Posterior cingulate gyrus (tissue), 11 donors: ENCODE data around the gene ST6GALNAC6.
A peak's percentile ranks its signal among the peaks of the same experiment; 100 is the strongest.

Experiments
- DNase-seq, 10 donors: peaks; one replicate each; pipeline versions ENCODE4 v3.0.0 to v3.0.0-alpha.2; 2020 to 2021; ENCODE audit warnings: mixed read lengths in 3 of 10
- intact Hi-C: fragments of 100-400 bp; cut with DNase I; formaldehyde crosslinking; loops from one replicate; pipeline ENCODE4 v1.15.1; 2023

ST6GALNAC6 gene

DNA sequence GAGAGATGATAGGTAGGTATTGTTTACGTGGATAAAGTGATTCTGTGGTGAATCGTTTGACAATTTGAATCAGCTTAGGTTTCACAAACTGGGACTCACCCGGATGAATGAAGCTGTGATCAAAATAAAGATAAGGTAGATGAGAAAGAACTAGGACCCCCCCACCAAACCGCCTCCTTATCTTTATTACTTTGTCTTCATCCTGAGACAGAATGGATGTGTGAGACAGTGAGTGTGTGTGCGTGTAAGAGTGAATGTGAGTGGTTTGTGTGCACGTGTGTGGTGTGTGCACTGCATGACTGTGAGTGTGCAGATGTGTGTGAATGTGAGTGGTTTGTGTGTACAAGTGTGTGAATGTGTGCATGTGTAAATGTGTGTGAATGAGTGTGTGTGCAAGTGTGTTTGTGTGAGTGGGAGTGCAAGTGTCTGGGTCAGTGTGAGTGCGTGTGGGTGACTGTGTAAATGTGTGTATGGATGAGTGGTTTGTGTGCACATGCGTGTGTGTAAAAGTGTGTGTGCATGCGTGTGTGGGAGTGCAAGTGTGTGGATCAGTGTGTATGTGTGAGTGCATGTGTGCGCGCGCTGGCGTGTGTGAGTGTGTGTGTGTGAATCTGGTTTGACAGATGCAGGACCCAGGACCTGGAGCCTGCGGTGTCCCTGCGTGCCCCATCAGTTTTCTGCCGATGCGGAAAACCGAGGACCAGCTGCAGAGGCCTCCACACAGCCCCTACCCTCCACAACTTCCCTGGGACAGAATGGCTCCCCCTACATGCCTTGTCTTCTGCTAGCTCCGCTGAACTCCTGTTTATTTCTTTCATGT lies 33.5 kb downstream of the ST6GALNAC6 start:
- DNase-seq = peak in 1 of 10 donors; percentile 78
- intact Hi-C loops = no loop called here

DNA sequence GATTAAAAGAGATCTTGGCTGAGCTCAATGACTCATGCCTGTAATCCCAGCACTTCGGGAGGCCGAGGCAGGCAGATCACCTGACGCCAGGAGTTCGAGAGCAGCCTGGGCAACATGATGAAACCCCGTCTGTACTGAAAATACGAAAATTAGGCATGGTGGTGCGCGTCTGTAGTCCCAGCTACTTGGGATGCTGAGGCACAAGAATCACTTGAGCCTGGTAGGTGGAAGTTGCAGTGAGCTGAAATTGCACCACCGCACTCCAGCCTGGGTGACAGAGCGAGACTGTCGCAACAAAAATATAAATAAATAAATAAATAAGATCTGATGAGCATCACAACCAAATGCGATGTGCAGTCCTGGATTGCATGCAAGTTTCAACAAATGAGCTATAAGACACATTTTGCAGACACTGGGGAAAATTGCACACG lies 36.2 kb downstream of the ST6GALNAC6 start:
- intact Hi-C loops = no loop called here

DNA sequence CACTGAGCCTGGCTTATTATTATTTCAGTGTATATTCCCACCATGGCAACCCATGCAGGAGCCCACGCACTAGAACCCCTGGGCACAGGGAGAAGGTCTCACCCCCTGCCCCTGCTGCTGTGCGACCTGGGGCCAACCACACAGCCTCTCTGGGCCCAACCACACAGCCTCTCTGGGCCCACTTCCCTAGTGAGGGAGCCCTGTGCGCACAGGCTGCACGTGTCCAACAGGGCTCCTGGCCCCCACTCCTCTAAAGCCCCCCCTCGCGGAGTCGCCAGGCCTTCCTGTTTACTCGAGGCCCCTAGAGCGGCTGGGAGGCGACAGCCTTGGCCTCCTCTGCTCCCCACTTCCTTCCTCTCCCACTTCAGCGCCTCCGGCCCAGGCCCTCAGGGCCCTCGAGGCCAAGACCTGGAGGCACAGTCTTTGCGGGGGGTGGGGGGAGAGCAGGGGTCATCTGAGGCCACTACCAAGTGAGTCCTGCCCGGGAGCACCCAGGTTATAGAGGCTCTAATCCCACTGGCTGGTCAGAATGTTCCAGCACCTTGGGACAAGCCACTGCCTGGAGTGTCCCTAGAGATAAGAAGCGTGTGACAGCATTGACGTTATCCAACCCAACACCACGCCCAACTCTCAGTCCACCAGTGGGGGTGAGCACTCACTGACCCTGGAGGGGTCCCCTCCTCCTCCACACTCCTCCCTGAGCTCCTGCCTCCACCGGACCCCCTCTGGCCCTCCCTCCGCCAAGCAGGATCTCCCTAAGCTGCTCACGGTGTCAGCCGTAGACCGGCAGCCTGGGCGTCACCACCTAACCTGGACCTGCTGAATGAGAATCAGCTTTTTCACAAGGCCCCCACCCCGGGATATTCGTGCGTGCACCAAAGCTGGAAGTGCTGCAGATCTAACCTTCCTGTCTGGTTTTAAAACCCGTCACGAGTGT lies 37.1 kb downstream of the ST6GALNAC6 start:
- peak in 4 of 10 donors; percentile 30 to 90 (median 36) for DNase-seq

More for the DNA sequence above, 36.2 kb downstream of the ST6GALNAC6 start:
- DNase-seq = no peak

DNA sequence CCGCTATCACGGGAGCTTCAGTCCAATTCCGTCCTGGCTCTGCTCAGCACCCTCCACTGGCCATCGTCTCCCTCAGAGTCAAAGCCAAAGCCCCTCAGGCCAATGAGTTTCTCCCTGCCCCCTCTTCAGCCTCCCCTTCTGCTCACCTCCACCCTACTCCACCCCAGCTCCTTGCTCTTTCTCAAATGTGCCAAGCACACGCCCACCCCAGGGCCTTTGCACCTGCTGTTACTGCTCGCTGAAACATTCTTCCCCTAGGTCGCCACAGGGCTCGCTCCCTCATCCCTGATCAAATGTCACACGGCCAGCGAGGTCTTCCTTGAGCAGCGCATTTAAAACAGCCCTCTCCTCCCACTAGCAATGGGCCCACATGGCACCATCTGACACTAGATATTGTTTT lies 38.6 kb downstream of the ST6GALNAC6 start:
- DNase-seq = no peak
- intact Hi-C loops = no loop called here

More for the DNA sequence above, 37.1 kb downstream of the ST6GALNAC6 start:
- intact Hi-C loops = no loop called here

DNA sequence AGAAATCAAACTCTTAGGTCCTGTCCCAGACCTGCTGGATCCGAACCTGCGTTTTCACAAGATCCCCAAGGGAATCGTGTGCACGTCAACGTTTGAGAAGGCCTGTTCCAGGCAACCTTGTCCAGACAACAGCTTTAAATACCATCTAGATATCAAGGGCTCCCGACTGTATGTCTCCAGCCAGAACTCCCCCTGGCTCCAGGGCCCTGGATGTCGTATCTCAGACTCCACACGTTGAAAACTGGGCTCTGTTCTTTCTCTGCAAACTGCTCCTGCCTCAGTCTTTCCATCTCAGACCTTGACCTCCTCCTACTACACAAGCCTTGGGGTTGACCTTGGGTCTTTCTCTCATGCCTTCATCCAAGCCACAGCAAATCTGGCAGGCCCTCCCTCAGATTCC lies 39.1 kb downstream of the ST6GALNAC6 start:
- DNase-seq = no peak
- intact Hi-C loops = no loop called here

DNA sequence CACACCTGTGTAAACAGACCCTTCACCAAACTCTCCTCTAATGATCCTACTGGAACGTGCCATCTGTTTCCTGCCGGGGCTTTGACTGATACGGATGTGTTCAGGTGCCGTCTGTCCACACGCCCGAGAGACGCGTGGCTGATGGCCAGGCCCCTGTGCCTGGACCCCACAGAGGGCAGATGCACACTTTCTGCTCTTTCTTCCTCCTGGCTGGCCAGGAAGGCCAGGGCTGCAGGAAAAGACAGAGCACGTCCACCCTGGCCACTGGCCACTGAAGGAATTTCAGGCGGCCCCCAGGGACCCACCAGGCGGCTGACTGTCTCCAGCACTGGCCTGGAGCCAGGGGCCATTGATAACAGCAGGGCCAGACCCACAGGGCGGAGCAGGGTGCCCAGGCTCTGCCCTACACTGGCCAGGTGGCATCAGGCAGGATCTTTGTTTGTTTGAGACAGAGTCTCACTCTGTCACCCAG lies 41.3 kb downstream of the ST6GALNAC6 start:
- no peak for DNase-seq
- intact Hi-C loops = no loop called here

DNA sequence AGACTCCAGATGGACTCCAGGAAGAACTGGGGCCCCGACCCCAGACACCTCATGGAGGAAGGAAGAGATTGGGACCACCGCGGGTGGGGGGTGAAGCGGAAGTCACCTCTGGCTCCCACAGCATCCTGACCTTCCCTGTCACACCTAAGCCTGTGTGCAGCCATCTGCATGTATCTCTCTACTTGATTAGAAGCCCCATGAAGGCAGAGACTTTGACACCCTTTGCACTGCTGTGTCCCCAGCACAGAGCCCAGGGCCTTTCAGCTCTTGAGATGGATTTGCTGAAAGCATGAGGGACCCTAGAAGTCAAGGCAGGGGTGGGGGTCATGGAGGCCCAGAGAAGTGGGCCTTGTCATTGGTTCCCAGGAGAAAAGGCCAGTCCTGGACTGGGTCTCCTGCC lies 42.1 kb downstream of the ST6GALNAC6 start:
- intact Hi-C loops = no loop called here
- DNase-seq = no peak

DNA sequence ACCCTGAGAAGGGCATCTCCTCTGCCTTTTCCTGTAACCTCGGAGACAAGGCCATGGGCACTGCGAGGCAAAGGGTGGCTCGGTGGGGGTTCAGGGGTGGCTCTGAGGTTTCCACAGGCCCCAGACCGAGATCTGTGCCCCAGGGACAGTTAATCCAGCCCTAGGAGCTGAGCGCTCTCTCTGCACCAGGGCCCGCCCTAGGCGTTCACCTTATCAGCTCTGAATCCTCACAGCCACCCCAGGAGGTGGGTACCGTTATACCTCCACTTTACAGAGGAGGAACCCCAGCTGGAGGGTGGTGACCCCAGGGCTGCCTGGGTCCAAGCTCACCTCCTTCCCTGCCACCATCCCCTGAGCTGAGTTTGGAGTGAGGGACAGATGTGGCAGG lies 42.7 kb downstream of the ST6GALNAC6 start:
- intact Hi-C loops = no loop called here
- DNase-seq = no peak

DNA sequence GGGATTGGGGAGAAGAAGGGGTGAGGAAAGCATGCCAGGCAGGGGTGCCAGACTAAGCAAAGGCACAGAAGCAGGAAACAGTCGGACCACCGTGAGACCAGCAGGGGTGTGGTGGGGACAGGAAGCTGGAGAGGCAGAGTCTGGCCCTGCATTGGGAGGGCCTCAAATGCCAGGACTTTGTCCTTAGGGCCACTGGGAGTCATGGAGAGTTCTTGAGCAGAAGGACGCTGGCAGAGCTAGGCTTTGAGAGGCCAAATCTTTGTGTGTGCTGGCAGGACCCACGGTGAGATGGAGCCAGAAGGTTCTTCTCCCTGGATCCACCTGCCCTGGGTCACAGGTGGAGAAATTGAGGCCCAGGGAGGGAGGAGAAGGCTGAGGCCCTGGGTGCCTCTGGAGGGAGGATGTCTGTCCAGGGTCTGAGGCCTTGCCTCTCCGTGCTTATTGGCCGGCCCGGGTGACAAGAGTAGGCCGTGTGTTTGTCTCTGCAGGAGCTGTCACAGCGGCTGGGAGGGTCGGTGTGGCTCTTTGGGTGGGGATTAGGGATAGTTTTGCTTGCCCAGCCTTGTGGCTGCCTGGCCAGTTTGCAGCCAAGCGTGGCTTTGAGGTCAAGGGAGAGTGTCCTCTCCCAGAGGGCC lies 43.2 kb downstream of the ST6GALNAC6 start:
- intact Hi-C loops = no loop called here
- DNase-seq = no peak

DNA sequence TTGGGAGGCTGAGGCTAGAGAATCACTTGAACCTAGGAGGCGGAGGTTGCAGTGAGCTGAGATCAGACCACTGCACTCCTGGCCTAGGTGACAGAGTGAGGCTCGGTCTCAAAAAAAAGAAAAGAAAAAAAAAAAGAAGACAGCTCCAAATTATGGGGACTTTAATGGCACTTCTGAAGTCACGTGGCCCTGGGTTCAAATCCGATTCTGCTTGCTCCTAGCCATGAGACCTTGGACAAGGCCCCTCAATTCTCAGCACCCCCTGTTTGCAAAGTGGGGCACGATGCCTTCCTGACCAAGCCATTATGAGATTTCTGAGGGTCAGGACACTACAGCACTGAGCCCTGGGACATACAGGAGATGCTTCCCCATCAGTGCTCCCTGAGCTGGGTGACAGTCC lies 43.9 kb downstream of the ST6GALNAC6 start:
- no peak for DNase-seq
- intact Hi-C loops = no loop called here

DNA sequence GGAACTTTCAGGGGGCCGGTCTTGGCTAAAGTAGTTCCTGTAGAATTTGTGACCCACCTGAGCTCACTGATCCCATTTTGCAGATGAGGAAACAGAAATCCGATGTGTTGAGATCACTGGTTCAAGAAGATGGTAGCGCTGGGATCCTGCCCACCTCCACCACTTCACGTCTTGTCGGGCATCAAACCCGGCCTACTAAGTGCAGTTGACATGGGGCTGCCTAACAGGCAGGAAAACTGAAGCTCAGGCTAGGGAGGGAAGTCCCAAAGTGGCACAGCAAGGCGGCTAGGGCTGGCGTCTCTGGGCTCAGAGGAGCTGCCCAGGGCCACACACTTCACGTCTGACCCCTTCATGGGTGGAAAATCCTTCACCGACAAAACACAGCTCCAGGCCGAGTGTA lies 44.4 kb downstream of the ST6GALNAC6 start:
- DNase-seq = no peak
- intact Hi-C loops = no loop called here

DNA sequence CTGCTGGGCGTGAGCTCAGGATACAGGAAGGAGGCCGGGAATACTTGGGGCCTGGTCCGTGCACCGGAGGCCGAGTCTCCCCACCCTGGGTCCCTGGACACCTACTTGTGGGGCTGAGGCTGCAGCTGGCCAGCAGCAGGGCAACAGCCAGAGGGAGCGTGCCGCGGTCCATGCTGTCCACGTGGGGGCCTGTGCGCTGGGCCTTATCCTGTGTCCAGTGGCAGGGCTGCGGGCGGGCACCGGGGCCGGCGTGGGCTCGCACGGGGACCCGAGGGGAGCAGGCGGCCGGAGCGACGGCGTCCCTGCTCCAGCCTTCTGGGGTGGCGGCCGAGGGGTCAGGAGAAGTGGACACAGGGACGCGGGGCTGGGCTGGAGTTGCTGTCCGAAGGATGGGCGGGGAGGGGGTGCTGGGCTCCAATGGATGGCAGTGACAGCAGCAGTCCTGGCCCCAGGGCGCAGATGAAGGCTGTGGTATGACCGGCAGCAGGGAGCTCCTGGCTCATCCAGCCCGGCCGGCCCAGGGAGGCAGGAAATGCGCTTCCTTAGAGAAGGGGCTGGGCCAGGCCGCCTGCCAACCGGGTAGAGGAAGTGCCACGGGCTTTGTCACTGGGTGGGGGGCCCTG lies 45.1 kb downstream of the ST6GALNAC6 start, which contains the start of gene ENG:
Gene ENG (minus strand): TSS at position 475 of the 623 bp plus-strand sequence. CDS start 303 bp downstream, at position 172.
- intact Hi-C loops = no loop called here
- DNase-seq = no peak

DNA sequence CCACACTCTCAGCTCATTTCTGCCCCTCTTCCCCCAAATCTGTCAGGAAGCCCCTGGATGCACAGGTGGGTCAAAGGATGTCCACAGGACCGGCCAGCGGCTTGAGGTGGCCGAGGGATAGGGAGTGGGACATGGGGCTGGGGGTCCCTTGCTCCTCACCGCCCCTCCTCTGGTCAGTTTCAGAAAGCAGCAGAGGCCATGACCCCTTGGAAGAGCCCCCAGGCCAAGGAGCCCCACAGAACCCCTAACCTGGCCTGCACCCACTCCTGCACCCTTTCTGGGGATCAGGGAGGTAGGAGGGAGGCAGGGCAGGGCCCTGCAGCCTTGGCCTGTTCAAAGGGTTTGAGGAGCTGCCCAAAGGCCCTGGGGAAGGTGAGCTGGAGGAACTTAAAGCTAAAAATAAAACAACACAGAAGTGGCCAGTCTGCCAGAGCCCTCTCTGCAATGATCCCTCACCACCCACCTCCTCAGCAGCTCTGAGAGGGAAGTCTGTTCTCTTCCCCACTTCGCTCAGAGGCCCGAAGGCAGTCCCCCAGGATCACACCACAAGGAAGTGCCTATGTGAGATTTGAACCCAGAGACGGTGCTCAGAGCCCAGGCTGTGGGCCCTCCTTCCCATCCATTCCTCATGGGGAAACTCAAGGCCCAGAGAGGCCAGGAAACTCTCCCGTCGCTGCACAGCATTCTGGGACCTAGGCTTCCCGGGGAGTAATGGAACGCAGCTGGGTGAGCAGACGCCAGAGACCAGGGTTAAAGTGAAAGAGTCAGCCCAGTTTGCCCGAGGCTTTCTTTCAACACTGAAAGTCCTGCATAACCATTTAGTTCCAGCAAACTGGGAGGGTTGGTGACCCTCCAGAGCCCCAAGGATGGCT lies 45.9 kb downstream of the ST6GALNAC6 start:
- intact Hi-C loops = no loop called here
- no peak for DNase-seq

DNA sequence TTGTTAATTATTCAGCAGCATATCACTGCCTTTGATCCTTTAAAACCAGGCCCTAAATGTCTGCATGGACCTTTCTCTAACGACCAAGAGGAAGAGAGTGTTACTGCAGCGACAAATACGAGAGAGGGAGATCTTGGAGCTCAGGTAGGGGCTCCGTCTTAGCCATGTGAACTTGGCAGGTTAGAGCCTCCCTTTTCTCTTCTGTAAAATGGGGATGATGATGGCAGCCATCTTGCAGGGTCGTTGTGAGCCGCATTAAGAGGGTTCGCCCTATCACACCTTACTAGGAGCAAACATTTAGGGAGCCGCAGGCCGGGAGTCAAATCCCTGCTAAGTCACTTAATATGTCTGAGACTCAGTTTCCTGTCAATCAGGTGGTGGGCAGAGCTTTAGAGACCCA lies 46.6 kb downstream of the ST6GALNAC6 start:
- DNase-seq = no peak

DNA sequence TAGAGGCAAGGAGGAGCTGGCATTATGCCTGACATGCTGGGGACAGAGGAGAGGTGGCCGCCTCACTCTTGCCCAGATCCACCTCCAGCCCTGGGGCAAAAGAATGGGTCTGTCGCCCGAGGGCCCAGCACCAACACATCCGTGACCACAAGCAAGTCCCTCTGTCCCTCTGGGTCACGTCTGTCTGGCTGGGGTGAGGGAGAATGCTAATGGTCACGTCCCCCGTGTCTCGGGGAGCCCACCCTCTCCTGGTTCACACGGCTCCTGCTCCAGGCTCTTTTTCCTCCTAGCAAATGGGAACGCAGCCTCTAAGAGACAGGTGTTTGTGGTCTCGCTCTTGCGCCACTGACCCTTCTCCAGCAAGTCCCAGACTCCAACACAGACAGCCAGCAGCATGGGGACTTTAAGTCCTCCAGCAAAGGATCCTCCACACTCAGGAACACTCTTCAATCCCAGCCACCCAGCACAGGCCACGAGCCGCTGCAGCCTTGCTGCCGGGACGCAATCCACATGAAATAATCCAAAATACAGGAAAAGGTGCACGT lies 49.0 kb downstream of the ST6GALNAC6 start:
- intact Hi-C loops = no loop called here
- DNase-seq = no peak

More for the DNA sequence above, 46.6 kb downstream of the ST6GALNAC6 start:
- intact Hi-C loops = no loop called here

DNA sequence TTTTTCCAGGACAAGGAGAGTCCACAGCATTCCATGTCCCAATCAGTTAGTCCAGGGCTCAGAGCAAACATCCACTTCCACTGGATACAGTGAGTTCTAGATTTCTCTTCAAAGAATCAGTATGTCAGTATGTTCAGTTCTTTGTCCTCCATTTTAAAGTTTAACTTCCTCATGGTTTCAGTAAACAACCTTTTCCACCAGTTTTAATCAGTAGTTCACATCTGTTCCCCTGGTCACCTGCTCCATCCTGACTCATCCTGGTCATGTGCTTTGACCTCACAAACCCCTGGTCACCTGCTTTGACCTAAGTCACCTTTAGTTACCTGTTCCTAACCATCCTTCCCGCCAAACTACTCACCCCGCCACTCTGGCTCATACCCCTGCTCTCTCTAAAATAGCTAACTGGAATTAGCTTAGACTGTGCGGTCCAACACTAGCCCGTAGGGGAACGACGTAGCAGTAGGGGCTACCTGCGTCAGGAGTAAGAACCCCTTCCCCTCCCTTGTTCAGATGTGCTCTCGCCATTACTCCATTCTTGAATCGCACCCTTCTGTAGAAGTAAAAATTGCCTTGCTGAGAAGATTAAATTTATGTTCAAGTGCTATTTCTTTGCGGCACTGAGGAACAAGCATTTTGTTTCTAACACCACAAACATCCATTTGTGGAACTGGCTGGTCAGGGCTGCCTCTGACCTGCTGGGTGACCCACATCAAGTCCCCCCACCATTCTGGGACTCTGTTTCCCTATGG lies 50.5 kb downstream of the ST6GALNAC6 start:
- intact Hi-C loops = no loop called here
- DNase-seq = no peak

DNA sequence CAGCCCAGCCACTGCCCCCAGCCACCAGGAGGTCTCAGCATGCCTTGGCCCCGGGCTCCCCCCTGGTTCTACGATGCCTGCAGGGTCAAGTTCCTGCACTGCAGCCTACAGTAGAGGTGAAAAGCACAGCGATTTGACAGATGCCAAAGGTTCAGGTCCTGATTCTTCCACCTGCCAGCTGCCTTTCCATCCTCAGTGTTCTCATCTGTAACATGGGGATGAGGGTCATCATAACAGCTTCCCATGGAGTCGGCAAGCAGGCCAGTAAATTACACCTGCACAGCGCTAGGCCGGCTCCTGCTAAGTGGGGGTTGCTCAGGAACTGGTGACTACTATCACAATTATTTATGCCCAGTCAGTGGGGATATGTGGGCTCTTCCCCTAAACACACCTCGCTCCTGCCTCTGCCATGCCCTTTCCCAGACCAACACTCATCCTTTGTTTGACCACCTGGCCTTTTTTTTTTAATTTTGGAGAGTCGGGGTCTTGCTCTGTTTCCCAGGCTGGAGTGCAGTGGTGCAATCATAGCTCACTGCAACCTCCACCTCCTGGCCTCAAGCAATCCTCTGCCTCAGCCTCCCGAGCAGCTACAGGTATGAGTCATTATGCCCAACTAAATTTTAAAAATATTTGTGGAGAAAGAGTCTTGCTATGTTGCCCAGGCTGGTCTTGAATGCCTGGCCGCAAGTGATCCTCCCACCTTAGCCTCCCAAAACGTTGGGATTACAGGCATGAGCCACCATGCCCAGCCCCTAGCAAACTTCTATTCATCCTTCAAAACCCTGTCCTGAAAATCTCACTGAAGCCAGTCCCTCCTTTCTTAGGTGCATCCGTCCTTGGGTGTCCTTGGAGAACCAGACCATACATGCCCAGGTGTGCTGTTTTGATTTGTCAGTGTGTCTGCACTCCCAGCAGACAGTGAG lies 51.3 kb downstream of the ST6GALNAC6 start:
- intact Hi-C loops = no loop called here
- DNase-seq = no peak
